Neural crest cell (in vitro differentiated cells): Measurements from ENCODE around the gene STAT3. TPM values are rescaled to one million over a fixed set of nuclear protein-coding genes. Genes with fewer than 3 reads are reported as not detected.

Experiments used
- DNase-seq: peaks from one replicate; pipeline ENCODE4 v3.0.0; 2021; ENCODE audit warnings: low read depth, mixed read lengths, low spot score
- H3K27ac Mint-ChIP-seq: one replicate; pipeline ENCODE4 v1.8.0; 2021; ENCODE audit warnings: mild to moderate bottlenecking, mixed read lengths; ENCODE audit not compliant: unreplicated experiment
- H3K27me3 Mint-ChIP-seq: 2 replicates; pipeline ENCODE4 v1.8.0; 2021; ENCODE audit warnings: low read depth, mild to moderate bottlenecking, mixed read lengths
- H3K36me3 Mint-ChIP-seq: 2 replicates; pipeline ENCODE4 v1.8.0; 2021; ENCODE audit warnings: low read depth, mild to moderate bottlenecking, mixed read lengths
- H3K4me1 Mint-ChIP-seq: 2 replicates; pipeline ENCODE4 v1.8.0; 2021; ENCODE audit warnings: mixed read lengths
- H3K4me3 Mint-ChIP-seq: one replicate; pipeline ENCODE4 v1.8.0; 2021; ENCODE audit warnings: mild to moderate bottlenecking, mixed read lengths
- H3K9me3 Mint-ChIP-seq: 2 replicates; pipeline ENCODE4 v1.8.0; 2021; ENCODE audit warnings: mixed read lengths
- CTCF ChIP-seq: fragments of 200-600 bp; sonication (generic); conservative IDR thresholded peaks from 2 replicates; pipeline ENCODE4 v1.5.0; 2021; ENCODE audit warnings: antibody characterized with exemption, mild to moderate bottlenecking
- total RNA-seq: library from RNA; stranded (reverse); gene quantifications from 2 replicates; pipeline ENCODE4 v1.2.1, GENCODE V29; 2021

Gene STAT3
- total RNA-seq, 1 donor from 2014 or later, result 40.9 TPM

- H3K4me1 Mint-ChIP-seq, result peaks cover 19% of the 10 kb centered on the region
- no peaks in the 10 kb centered on the region for H3K9me3 Mint-ChIP-seq
- H3K27ac Mint-ChIP-seq, result no peak overlapping the region
- H3K36me3 Mint-ChIP-seq, result no peaks in the 10 kb centered on the region
- peak overlapping the region; percentile 75 for H3K4me3 Mint-ChIP-seq
- no peak for DNase-seq
- H3K27me3 Mint-ChIP-seq, result peaks cover 39% of the 10 kb centered on the region
- no peak for TF ChIP-seq CTCF
Observed at GRCh38 chr17:42288803-42289610, 99.2 kb downstream of the STAT3 start.

GRCh38 chr17:42287977-42288802, 100.1 kb downstream of the STAT3 start, which contains the start of gene STAT5A:
Gene STAT5A, plus strand, starts transcription at chr17:42288498. Its CDS starts 914 bp downstream, at chr17:42289412.
- no peak within 1 kb of the TSS for H3K27ac Mint-ChIP-seq
- no peaks in the 10 kb centered on the region for H3K36me3 Mint-ChIP-seq

GRCh38 chr17:42287305-42287976, 100.8 kb downstream of the STAT3 start:
- Mint-ChIP-seq H3K36me3 (no peaks in the 10 kb centered on the region), H3K27me3 (peaks cover 39% of the 10 kb centered on the region), H3K4me3 (peak overlapping the region; percentile 56), H3K27ac (no peak overlapping the region), H3K9me3 (no peaks in the 10 kb centered on the region), H3K4me1 (peaks cover 34% of the 10 kb centered on the region)
- TF ChIP-seq CTCF, result no peak
- no peak for DNase-seq

More at GRCh38 chr17:42287977-42288802, 100.1 kb downstream of the STAT3 start, which contains the start of gene STAT5A:
- H3K4me1 Mint-ChIP-seq, result peaks cover 27% of the 10 kb centered on the region
- peak within 1 kb of the TSS; percentile 75 for H3K4me3 Mint-ChIP-seq
- H3K27me3 Mint-ChIP-seq, result peaks cover 39% of the 10 kb centered on the region
- TF ChIP-seq CTCF, result no peak
- no peaks in the 10 kb centered on the region for H3K9me3 Mint-ChIP-seq
- DNase-seq, result peak; percentile 54

GRCh38 chr17:42286411-42287221, 101.6 kb downstream of the STAT3 start:
- Mint-ChIP-seq H3K36me3 (no peaks in the 10 kb centered on the region), H3K4me3 (peak overlapping the region; percentile 56), H3K27me3 (peaks cover 36% of the 10 kb centered on the region), H3K27ac (no peak overlapping the region), H3K9me3 (no peaks in the 10 kb centered on the region), H3K4me1 (peaks cover 36% of the 10 kb centered on the region)
- no peak for TF ChIP-seq CTCF
- no peak for DNase-seq
